Right atrium auricular region (tissue), 2 donors: ENCODE data around the gene GINS1. TPM values are rescaled to one million over a fixed set of nuclear protein-coding genes. Genes with fewer than 3 reads are reported as not detected.

ENCODE experiments used
- DNase-seq: peaks from one replicate; pipeline ENCODE4 v3.0.0-alpha.2; 2019; ENCODE audit warnings: low spot score
- H3K27ac ChIP-seq, 2 donors: fragments of 200-600 bp; sonication (generic); 1 replicate in 1 of 2; 2 replicates in 1 of 2; pipeline ENCODE4 v1.5.1; 2016 to 2019
- H3K27me3 ChIP-seq, 2 donors: fragments of 200-600 bp; sonication (generic); one replicate each; pipeline versions ENCODE4 v1.5.1 to v1.6.0; 2017 to 2019
- H3K36me3 ChIP-seq: fragments of 200-600 bp; sonication (generic); one replicate; pipeline ENCODE4 v1.5.1; 2016
- H3K4me1 ChIP-seq, 2 donors: fragments of 200-600 bp; sonication (generic); one replicate each; pipeline versions ENCODE4 v1.5.1 to v1.6.0; 2017 to 2019
- H3K4me3 ChIP-seq, 2 donors: fragments of 200-600 bp; sonication (generic); 1 replicate in 1 of 2; 2 replicates in 1 of 2; pipeline ENCODE4 v1.5.1; 2017 to 2019; ENCODE audit warnings: mild to moderate bottlenecking in 1 of 2, moderate library complexity in 1 of 2
- H3K9me3 ChIP-seq, 2 donors: fragments of 200-600 bp; sonication (generic); one replicate each; pipeline ENCODE4 v1.5.1; 2019
- CTCF ChIP-seq, 2 donors: fragments of 200-600 bp; sonication (generic); IDR thresholded peaks; one replicate each; pipeline ENCODE4 v1.5.1; 2019; ENCODE audit warnings: antibody characterized with exemption in 2 of 2
- total RNA-seq, 2 donors: library from RNA; depleted of rRNA; stranded (reverse); fragments of >200 nt; gene quantifications; one replicate each; pipeline ENCODE4 v1.1.0, GENCODE V29; 2016

Gene GINS1
- total RNA-seq: under 1 TPM; 0.33 to 0.35 TPM

GRCh38 chr20:25407311-25408169 lies at the start of gene GINS1:
TSS of gene GINS1 (plus strand) at chr20:25407673. CDS start at chr20:25407821, 148 bp downstream.
- Histone ChIP-seq H3K9me3 (peaks cover 6 to 20% of the 10 kb centered on the region in 2 donors), H3K4me3 (peak within 1 kb of the TSS; percentile 45 to 70), H3K27me3 (no peaks in the 10 kb centered on the region), H3K4me1 (peaks cover 0 to 15% of the 10 kb centered on the region in 2 donors), H3K27ac (peak within 1 kb of the TSS in 1 of 2 donors; percentile 46), H3K36me3 (no peaks in the 10 kb centered on the region)
- DNase-seq: peak; percentile 66
- no peak for TF ChIP-seq CTCF (IDR thresholded peaks at IDR 0.05)

GRCh38 chr20:25360631-25361286 lies 46.7 kb upstream of the GINS1 start:
- no peak for TF ChIP-seq CTCF (IDR thresholded peaks at IDR 0.05)
- Histone ChIP-seq H3K9me3 (no peaks in the 10 kb centered on the region), H3K36me3 (no peaks in the 10 kb centered on the region), H3K4me1 (peaks cover 0 to 13% of the 10 kb centered on the region in 2 donors), H3K27me3 (no peaks in the 10 kb centered on the region), H3K4me3 (no peak overlapping the region), H3K27ac (no peak overlapping the region)
- no peak for DNase-seq

GRCh38 chr20:25361287-25361683 lies 46.2 kb upstream of the GINS1 start:
- no peak for TF ChIP-seq CTCF (IDR thresholded peaks at IDR 0.05)
- peaks cover 0 to 10% of the 10 kb centered on the region in 2 donors for H3K4me1 ChIP-seq
- no peaks in the 10 kb centered on the region for H3K27me3 ChIP-seq
- no peaks in the 10 kb centered on the region for H3K9me3 ChIP-seq
- no peaks in the 10 kb centered on the region for H3K36me3 ChIP-seq
- DNase-seq: no peak
- H3K27ac ChIP-seq: no peak overlapping the region
- no peak overlapping the region for H3K4me3 ChIP-seq

- Histone ChIP-seq H3K4me1 (no peaks in the 10 kb centered on the region), H3K36me3 (no peaks in the 10 kb centered on the region), H3K4me3 (no peak overlapping the region), H3K27ac (no peak overlapping the region), H3K9me3 (no peaks in the 10 kb centered on the region), H3K27me3 (no peaks in the 10 kb centered on the region)
- TF ChIP-seq CTCF (IDR thresholded peaks at IDR 0.05): no peak
- DNase-seq: no peak
These were observed 43.2 kb upstream of the GINS1 start for GRCh38 chr20:25364180-25364788.

GRCh38 chr20:25364879-25365699 lies 42.4 kb upstream of the GINS1 start:
- H3K27ac ChIP-seq: no peak overlapping the region
- DNase-seq: no peak
- H3K4me3 ChIP-seq: no peak overlapping the region
- H3K36me3 ChIP-seq: no peaks in the 10 kb centered on the region
- no peaks in the 10 kb centered on the region for H3K27me3 ChIP-seq
- no peak for TF ChIP-seq CTCF (IDR thresholded peaks at IDR 0.05)
- H3K9me3 ChIP-seq: no peaks in the 10 kb centered on the region
- no peaks in the 10 kb centered on the region for H3K4me1 ChIP-seq
